GM10248 (cell line): ENCODE measurements around the gene BTBD1.

Experiments used
- CTCF ChIA-PET: fragments of 300-600 bp; sonication (Branson Sonifier 250); formaldehyde crosslinking; extraction: SDS; loops from one replicate; lab custom pipeline; 2021; ENCODE audit warnings: antibody characterized with exemption; lab: Yijun Ruan, JAX
- POLR2A ChIA-PET: fragments of 350-650 bp; sonication (Branson Sonifier 250); formaldehyde crosslinking; extraction: SDS; loops from one replicate; lab custom pipeline; 2020; ENCODE audit warnings: antibody characterized with exemption; lab: Yijun Ruan, JAX
- DNase-seq: peaks from one replicate; pipeline ENCODE4 v3.0.0; 2012; ENCODE audit errors: extremely low spot score
- CTCF ChIP-seq: IDR thresholded peaks from 2 replicates; pipeline ENCODE4 v1.5.1; 2012; ENCODE audit warnings: mild to moderate bottlenecking, low read depth; ENCODE audit errors: extremely low read depth, missing control alignments, control extremely low read depth

Gene BTBD1

GRCh38 chr15:82966671-82967071 lies 100.4 kb downstream of the BTBD1 start:
- CTCF ChIA-PET, result no interaction called here
- TF ChIP-seq CTCF, result no peak
- POLR2A ChIA-PET, result no interaction called here
- peak; percentile 29 for DNase-seq
